ENCODE data around the gene PPP2R3B.
"Not testable (repeated sequence)": the region's sequence is repeated elsewhere in the genome, so short reads cannot be mapped to it uniquely, and the experiment has no call there.

Gene PPP2R3B

GRCh38 chrX:320126-320783 is 66.5 kb downstream of the PPP2R3B start:
- DNase-seq (ENCODE audit: low read depth in 3 of 3), result no peak

- DNase-seq (ENCODE audit: low read depth in 3 of 3), result no peak
Observed at GRCh38 chrX:319579-320125, 67.1 kb downstream of the PPP2R3B start.

- peak; percentile 96 to 98 (median 97) for DNase-seq (ENCODE audit: low read depth in 3 of 3)
Observed at GRCh38 chrX:318739-319578, 67.7 kb downstream of the PPP2R3B start, which contains the start of gene GTPBP6. GTPBP6 (minus strand) TSS chrX:318796; CDS start chrX:318787, 9 bp downstream.

- DNase-seq (ENCODE audit: low read depth in 3 of 3), result peak; percentile 96 to 98 (median 98)
Observed at GRCh38 chrX:318068-318738, 68.5 kb downstream of the PPP2R3B start.

- no peak for DNase-seq (ENCODE audit: low read depth in 3 of 3)
Observed at GRCh38 chrX:317424-318067, 69.2 kb downstream of the PPP2R3B start.

- no peak for DNase-seq (ENCODE audit: low read depth in 3 of 3)
Observed at GRCh38 chrX:316351-317325, 70.1 kb downstream of the PPP2R3B start.

- no peak for DNase-seq (ENCODE audit: low read depth in 3 of 3)
Observed at GRCh38 chrX:314781-315595, 71.7 kb downstream of the PPP2R3B start.

- DNase-seq (ENCODE audit: low read depth in 3 of 3), result no peak
Observed at GRCh38 chrX:314049-314448, 72.7 kb downstream of the PPP2R3B start.

- DNase-seq (ENCODE audit: low read depth in 3 of 3), result no peak
Observed at GRCh38 chrX:313546-313945, 73.2 kb downstream of the PPP2R3B start.

GRCh38 chrX:312621-313331 is 73.9 kb downstream of the PPP2R3B start:
- no peak for DNase-seq (ENCODE audit: low read depth in 3 of 3)

- DNase-seq (ENCODE audit: low read depth in 3 of 3), result no peak
Observed at GRCh38 chrX:311156-312129, 75.3 kb downstream of the PPP2R3B start.

GRCh38 chrX:310621-311155 is 76.0 kb downstream of the PPP2R3B start:
- DNase-seq (ENCODE audit: low read depth in 3 of 3), result no peak

- DNase-seq (ENCODE audit: low read depth in 3 of 3), result no peak
Observed at GRCh38 chrX:308821-309520, 77.7 kb downstream of the PPP2R3B start.

- DNase-seq (ENCODE audit: low read depth in 3 of 3), result no peak
Observed at GRCh38 chrX:307261-308111, 79.2 kb downstream of the PPP2R3B start.

- DNase-seq (ENCODE audit: low read depth in 3 of 3), result not testable (repeated sequence)
Observed at GRCh38 chrX:306614-307251, 80.0 kb downstream of the PPP2R3B start.
